GM10266 (cell line): ENCODE data around the gene PRDX5.

ENCODE experiments used
- DNase-seq: peaks from one replicate; pipeline ENCODE4 v3.0.0; 2012; ENCODE audit errors: extremely low spot score
- TF ChIP-seq, protein P1 (sequence below): IDR thresholded peaks from 2 replicates; pipeline ENCODE4 v1.5.1; 2012; ENCODE audit warnings: mild to moderate bottlenecking, low read depth; ENCODE audit not compliant: control insufficient read depth, insufficient read depth; ENCODE audit errors: missing control alignments

PRDX5 gene

DNA sequence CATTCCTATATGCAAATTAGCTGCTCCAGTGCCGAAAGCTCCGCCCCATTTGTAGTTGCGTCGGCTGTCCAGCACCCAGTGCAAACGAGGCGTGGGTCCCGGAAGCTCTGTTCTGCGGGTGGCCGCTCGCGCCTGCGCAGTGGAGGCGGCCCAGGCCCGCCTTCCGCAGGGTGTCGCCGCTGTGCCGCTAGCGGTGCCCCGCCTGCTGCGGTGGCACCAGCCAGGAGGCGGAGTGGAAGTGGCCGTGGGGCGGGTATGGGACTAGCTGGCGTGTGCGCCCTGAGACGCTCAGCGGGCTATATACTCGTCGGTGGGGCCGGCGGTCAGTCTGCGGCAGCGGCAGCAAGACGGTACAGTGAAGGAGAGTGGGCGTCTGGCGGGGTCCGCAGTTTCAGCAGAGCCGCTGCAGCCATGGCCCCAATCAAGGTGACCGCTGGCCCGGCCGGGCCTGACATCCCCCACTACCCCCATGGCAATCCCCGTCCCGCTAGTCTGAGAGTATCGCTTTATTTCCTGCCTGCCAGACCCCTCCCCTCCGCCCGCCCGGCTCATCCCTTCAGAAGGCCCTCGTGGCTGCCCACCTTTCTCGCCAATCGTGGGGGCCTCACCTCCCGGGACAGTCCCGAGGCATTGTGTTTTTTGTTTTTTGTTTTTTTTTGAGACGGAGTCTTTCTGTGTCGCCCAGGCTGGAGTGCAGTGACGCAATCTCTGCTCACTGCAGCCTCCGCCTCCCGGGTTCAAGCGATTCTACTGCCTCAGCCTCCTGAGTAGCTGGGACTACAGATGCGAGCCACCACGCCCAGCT lies at the start of gene PRDX5:
TSS of gene PRDX5 (plus strand) at position 161 of the 805 bp plus-strand sequence. CDS start at position 256, 95 bp downstream.
- TF ChIP-seq, protein P1, sequence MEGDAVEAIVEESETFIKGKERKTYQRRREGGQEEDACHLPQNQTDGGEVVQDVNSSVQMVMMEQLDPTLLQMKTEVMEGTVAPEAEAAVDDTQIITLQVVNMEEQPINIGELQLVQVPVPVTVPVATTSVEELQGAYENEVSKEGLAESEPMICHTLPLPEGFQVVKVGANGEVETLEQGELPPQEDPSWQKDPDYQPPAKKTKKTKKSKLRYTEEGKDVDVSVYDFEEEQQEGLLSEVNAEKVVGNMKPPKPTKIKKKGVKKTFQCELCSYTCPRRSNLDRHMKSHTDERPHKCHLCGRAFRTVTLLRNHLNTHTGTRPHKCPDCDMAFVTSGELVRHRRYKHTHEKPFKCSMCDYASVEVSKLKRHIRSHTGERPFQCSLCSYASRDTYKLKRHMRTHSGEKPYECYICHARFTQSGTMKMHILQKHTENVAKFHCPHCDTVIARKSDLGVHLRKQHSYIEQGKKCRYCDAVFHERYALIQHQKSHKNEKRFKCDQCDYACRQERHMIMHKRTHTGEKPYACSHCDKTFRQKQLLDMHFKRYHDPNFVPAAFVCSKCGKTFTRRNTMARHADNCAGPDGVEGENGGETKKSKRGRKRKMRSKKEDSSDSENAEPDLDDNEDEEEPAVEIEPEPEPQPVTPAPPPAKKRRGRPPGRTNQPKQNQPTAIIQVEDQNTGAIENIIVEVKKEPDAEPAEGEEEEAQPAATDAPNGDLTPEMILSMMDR = peak; percentile 75
- DNase-seq = peak; percentile 96

DNA sequence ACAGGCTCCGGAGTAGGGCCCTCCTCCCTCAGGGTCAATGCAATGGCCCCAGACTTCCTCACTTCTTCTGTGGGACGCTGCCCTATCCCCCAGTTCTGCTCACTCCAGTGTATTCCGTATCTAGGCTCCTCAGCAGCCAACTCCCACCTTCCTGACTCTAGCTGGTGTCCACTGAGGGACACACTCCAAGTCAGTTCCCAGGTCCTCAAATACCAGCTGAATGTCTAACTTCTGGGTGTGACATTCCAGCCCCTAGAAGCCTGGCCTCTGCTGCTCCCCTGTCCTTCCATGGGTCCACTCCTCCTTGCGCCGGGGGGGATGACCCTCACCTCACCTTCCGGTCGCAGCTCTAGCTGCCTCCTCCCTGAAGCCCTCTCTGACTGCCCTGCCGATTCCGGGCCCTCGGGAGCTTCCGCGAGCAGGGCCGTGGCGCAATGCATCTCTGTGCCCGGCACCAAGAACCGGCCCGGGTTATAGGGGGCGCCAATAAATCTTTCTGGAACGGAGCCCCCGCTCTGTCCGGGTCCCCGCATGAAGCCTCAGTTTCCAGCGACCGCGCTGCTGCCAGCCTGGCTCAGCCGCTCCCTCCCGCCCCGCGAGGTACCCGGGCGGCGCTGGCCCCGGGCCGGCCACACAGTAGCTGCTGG lies 48.9 kb upstream of the PRDX5 start:
- DNase-seq = peak; percentile 66
- TF ChIP-seq, protein P1 = no peak

DNA sequence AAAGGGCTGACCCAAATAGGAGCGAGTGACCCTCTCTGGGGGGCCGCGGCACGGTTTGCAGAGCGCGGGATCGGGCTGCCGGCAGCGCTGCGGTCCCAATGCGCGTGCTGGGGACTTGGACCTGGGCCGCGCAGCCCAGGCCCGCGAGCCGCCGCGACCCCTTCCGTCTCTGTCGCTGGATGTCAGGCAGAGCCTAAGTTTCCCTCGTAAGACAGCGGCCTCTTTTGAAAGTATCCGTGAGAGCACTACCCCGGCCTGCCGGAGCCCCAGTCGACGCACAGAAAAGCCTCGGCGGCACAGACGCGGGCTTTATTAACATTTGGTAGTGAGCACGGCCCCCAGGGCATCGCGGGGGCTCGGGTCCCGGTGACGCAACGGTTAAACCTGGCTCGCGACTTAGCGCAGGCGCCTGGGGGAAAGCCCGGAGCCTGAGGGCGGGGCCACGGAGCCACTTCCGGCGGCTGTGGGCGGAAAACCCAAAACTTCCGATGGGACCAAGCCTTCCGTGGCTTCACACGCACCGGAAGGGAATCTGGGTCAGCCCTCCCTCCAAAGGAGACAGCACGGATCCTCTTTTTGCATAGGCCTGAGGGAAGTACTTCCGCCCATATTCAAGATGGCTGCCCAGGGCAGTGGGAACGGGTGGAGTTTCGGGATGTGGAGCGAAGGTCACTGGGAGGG lies 48.2 kb upstream of the PRDX5 start:
- TF ChIP-seq, protein P1 = no peak

DNA sequence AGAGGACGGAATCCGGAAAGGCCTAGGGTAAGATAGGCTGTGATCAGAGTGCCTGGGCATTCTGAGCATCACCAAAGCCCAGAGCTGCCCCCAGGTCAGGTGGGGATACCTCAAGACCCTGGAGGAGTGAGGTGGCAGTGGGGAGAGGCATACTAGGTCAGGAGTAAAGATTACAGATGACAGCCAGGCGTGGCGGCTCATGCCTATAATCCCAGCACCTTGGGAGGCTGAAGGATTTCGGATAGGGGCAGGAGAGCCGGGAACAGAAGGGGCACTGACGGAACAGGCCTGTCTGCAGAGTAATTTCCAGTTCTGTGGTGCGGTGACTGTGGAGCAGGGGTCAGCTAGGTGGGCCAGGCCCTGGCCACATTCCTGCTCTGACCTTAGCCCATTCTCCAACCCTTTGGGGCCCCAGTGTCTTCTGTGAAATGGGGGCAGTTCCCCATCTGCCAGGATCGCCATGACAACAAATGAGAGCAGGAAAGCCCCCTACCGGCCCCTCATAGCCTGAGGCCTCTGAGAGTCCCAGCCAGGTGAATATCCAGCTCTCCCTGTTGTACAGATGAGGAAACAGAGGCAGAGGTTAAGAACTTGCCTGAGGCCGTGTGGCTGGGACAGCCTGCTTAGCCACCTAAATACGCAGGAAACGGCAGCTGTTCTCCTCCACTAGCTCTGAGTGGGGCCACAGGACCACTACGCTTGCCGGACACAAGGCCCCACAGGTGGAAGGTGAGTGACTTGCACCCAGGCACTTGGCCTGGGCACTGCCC lies 42.7 kb upstream of the PRDX5 start:
- DNase-seq = no peak
- TF ChIP-seq, protein P1 = no peak

More for the DNA sequence above, 48.2 kb upstream of the PRDX5 start:
- peak; percentile 92 for DNase-seq

DNA sequence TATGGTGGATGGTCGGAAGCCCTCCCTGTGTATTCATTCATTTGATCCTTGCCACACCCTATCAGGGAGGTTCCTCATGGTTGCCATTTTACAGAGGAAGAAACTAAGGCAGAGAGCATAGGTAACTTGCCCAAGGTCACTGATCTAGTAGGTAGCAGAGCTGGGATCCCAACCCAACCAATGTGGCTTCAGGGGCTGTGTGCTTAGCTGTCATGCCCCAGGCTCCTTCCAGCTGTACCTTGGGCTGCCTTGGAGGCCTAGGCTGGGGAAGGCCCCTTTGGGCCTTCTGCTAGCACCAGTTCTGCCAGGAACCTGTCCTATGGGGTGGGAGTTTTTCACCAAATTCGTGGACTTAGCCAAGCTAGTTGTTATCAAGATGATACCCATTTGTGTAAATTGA lies 42.1 kb upstream of the PRDX5 start:
- no peak for DNase-seq
- TF ChIP-seq, protein P1 = no peak

DNA sequence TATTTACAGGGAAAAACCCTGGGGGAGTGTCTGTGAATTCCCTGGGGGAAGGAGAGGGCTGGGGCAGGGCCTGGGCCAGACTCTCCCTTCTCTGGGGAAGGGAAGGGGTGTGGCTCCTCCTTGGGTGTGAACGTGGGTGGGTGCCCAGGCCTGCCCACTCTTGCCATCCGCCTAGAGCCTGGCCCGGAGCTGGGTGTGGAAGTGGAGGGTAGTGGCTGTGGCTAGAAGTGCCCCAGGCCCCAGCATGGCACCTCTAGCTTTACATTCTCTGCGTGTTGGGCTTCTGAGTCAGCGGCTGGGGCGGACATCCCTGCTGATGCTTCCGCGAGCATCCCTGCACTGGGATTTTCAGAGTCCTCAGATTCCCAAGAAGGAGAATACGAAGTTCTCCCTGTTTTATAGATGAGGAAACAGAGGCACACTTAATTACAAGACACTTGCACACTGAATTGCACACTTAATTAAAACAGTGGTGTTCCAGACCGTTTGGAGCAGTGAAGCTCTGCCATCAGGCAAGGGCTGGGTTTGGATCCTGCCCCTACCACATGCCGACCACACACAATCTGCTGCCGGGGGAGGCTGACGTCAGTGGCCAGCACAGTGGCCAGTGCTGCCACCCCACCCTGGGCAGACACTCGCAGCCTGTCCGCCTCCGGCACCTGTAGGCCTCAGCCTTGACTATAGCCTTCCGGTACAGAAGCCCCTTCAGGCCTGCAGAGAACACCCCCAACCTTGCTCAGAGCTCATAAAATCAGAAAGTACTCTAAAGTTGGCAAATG lies 41.1 kb upstream of the PRDX5 start:
- TF ChIP-seq, protein P1 = no peak
- DNase-seq = no peak
